ENCODE data around the gene AHI1.

The AHI1 gene

GRCh38 chr6:135291288-135292076 is 206.1 kb downstream of the AHI1 start:
- TF ChIP-seq, protein P1, sequence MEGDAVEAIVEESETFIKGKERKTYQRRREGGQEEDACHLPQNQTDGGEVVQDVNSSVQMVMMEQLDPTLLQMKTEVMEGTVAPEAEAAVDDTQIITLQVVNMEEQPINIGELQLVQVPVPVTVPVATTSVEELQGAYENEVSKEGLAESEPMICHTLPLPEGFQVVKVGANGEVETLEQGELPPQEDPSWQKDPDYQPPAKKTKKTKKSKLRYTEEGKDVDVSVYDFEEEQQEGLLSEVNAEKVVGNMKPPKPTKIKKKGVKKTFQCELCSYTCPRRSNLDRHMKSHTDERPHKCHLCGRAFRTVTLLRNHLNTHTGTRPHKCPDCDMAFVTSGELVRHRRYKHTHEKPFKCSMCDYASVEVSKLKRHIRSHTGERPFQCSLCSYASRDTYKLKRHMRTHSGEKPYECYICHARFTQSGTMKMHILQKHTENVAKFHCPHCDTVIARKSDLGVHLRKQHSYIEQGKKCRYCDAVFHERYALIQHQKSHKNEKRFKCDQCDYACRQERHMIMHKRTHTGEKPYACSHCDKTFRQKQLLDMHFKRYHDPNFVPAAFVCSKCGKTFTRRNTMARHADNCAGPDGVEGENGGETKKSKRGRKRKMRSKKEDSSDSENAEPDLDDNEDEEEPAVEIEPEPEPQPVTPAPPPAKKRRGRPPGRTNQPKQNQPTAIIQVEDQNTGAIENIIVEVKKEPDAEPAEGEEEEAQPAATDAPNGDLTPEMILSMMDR (IDR thresholded peaks at IDR 0.05; ENCODE audit: control insufficient read depth, insufficient read depth, low read depth, low read length, missing control alignments): no peak
- H3K4me3 ChIP-seq (ENCODE audit: control insufficient read depth, low read depth, low read length): no peak overlapping the region
- no peak for DNase-seq (ENCODE audit: low read depth)

DNA sequence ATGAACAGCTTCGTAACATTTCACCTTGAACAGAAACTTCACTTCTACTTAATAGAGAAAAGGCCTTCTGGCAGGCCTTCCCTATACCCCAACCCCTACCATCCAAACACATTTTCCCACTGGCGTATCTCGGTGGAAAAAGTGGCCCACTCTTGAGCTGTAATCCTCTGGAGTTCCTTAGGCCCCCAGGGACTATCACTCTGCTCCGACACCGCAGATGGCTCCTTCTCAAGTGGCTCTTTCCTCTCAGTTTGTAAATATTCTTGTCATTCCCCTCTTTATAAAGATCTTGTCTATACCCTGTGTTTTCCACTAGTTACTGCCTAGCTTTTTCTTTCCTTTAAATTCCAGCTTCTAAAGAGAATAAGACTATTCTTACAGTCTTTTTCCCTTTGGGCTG is 207.7 kb downstream of the AHI1 start:
- TF ChIP-seq, protein P1 (IDR thresholded peaks at IDR 0.05; ENCODE audit: control insufficient read depth, insufficient read depth, low read depth, low read length, missing control alignments): no peak
- H3K4me3 ChIP-seq (ENCODE audit: control insufficient read depth, low read depth, low read length): no peak overlapping the region
- no peak for DNase-seq (ENCODE audit: low read depth)

DNA sequence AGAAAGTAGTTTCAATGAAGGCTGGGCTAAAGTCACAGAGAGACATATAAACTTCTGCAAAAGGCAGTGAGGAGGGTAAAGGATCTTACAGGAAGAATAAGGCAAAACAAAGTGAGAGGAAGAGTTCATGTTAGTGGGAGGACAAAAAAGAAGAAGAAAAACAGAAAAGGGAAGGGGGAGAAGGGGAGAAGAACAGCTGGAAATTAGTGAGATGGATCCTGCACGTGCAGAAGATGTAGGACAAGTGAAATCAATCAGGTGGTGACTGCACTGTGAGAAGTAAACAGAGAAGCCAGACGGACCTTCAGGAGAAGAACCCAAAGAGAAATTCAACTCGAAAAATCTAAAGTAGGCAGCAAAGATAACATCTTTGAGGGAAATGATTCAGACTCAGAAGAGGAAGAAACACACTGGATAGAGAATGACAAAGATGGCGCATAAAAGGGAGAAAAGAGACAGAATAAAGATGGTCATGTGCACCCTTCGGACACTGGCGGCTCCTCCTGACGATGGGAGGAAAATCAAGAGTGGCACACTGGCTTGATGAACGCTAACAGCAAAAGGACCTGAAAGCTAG is 210.5 kb downstream of the AHI1 start:
- no peak for DNase-seq (ENCODE audit: low read depth)
- TF ChIP-seq, protein P1 (IDR thresholded peaks at IDR 0.05; ENCODE audit: control insufficient read depth, insufficient read depth, low read depth, low read length, missing control alignments): no peak
- H3K4me3 ChIP-seq (ENCODE audit: control insufficient read depth, low read depth, low read length): no peak overlapping the region

- no peak for DNase-seq (ENCODE audit: low read depth)
- H3K4me3 ChIP-seq (ENCODE audit: control insufficient read depth, low read depth, low read length): no peak overlapping the region
- TF ChIP-seq, protein P1 (IDR thresholded peaks at IDR 0.05; ENCODE audit: control insufficient read depth, insufficient read depth, low read depth, low read length, missing control alignments): no peak
Measured at GRCh38 chr6:135285165-135285564, 212.4 kb downstream of the AHI1 start.

DNA sequence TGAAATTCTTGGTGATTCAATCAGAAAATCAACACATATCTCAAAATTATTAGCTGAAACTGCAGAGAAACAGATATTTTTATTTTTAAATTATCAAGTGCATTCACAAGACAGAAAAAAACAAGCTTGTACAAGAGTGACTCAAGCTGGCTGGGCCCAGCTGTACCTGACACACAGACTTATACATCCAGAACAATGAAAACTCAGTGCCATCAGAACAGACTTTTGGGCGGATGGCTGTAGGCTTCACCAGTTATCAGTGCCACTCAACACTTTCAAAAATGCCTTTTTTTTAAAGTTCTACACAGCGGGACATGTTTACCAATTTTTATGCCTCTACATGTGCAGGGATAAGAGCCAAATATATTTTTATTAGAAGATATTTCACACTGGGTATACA is 213.6 kb downstream of the AHI1 start:
- TF ChIP-seq, protein P1 (IDR thresholded peaks at IDR 0.05; ENCODE audit: control insufficient read depth, insufficient read depth, low read depth, low read length, missing control alignments): no peak
- no peak overlapping the region for H3K4me3 ChIP-seq (ENCODE audit: control insufficient read depth, low read depth, low read length)
- no peak for DNase-seq (ENCODE audit: low read depth)

- TF ChIP-seq, protein P1 (IDR thresholded peaks at IDR 0.05; ENCODE audit: control insufficient read depth, insufficient read depth, low read depth, low read length, missing control alignments): no peak
- DNase-seq (ENCODE audit: low read depth): no peak
- H3K4me3 ChIP-seq (ENCODE audit: control insufficient read depth, low read depth, low read length): no peak overlapping the region
Measured at GRCh38 chr6:135282395-135282794, 215.1 kb downstream of the AHI1 start.
